ENCODE measurements around the gene BTBD1. TPM values are rescaled to one million over a fixed set of nuclear protein-coding genes. Genes with fewer than 3 reads are reported as not detected.

Gene BTBD1
- total RNA-seq, 1 experiment from 2014 or later, result 36.1 TPM

DNA sequence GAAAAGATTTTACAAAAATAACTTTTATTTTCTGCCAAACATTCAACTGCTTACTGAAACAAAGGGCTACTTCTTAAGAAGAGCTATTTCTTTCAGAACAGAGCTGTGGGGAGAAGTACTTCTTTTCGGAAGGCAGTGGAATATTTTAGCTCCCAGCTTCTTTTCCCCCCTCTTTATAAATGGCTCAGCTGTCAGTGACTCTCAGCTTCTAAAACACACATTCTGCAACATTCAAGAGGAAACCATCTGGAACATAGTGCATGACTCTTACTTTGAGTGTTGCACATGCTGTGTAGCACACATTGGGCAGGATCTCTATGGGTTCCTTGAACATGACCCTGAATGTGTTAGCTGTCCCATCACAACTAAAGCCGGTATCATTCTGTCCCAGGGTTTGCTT, 48.6 kb downstream of the BTBD1 start:
- Histone ChIP-seq H3K4me3 (ENCODE audit: low read depth, low read length) (no peak overlapping the region), H3K27me3 (replicated peaks; ENCODE audit: control insufficient read depth, insufficient read depth, low read length) (no peaks in the 10 kb centered on the region), H3K4me1 (no peaks in the 10 kb centered on the region), H3K9me3 (no peaks in the 10 kb centered on the region), H3K36me3 (ENCODE audit: control insufficient read depth, insufficient read depth, low read length) (no peaks in the 10 kb centered on the region)
- intact Hi-C loops (cut with micrococcal nuclease; ENCODE audit: unreplicated experiment), result no loop called here
- H3K9me3 Mint-ChIP-seq (ENCODE audit: unreplicated experiment), result no peaks in the 10 kb centered on the region
- H3K27ac Mint-ChIP-seq (ENCODE audit: unreplicated experiment), result no peak overlapping the region
- TF ChIP-seq, protein P1, sequence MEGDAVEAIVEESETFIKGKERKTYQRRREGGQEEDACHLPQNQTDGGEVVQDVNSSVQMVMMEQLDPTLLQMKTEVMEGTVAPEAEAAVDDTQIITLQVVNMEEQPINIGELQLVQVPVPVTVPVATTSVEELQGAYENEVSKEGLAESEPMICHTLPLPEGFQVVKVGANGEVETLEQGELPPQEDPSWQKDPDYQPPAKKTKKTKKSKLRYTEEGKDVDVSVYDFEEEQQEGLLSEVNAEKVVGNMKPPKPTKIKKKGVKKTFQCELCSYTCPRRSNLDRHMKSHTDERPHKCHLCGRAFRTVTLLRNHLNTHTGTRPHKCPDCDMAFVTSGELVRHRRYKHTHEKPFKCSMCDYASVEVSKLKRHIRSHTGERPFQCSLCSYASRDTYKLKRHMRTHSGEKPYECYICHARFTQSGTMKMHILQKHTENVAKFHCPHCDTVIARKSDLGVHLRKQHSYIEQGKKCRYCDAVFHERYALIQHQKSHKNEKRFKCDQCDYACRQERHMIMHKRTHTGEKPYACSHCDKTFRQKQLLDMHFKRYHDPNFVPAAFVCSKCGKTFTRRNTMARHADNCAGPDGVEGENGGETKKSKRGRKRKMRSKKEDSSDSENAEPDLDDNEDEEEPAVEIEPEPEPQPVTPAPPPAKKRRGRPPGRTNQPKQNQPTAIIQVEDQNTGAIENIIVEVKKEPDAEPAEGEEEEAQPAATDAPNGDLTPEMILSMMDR (IDR thresholded peaks at IDR 0.05; ENCODE audit: insufficient read depth in 1 of 2, low read depth in 1 of 2, low read length in 1 of 2, severe bottlenecking in 1 of 2, unreplicated experiment in 1 of 2), result no peak
- BruUV-seq (replicated peaks), result no TSS peak
- H3K27me3 Mint-ChIP-seq (ENCODE audit: insufficient read depth, unreplicated experiment), result no peaks in the 10 kb centered on the region
- H3K36me3 Mint-ChIP-seq (ENCODE audit: insufficient read depth, unreplicated experiment), result peaks cover 36% of the 10 kb centered on the region
- H3K4me1 Mint-ChIP-seq (ENCODE audit: low read depth, unreplicated experiment), result peaks cover 6% of the 10 kb centered on the region
- CTCF ChIA-PET, result no interaction called here
- POLR2A ChIA-PET, result no interaction called here
- H3K4me3 Mint-ChIP-seq (ENCODE audit: unreplicated experiment), result no peak overlapping the region
- DNase-seq, result no peak

DNA sequence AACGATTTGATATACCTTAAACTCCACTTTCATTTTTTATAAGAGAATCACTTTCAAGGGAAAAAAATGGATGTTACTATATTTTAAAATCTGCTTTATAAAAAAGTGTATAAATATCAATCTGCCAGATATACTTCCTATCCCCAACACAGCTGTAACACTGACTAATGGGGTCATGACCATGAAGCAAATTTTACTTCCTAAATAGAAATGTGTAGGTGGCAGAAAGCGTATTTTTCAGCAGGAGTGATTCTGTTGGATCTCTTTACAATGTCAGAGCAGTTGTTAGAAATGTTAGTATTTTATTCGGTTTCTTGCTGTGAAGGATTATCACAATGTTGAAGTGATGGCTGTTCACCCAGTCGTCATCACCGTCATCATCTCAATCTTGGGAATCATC, 50.1 kb downstream of the BTBD1 start:
- no peak overlapping the region for H3K4me3 ChIP-seq (ENCODE audit: low read depth, low read length)
- H3K27me3 ChIP-seq (replicated peaks; ENCODE audit: control insufficient read depth, insufficient read depth, low read length), result no peaks in the 10 kb centered on the region
- Mint-ChIP-seq H3K4me3 (ENCODE audit: unreplicated experiment) (no peak overlapping the region), H3K27me3 (ENCODE audit: insufficient read depth, unreplicated experiment) (no peaks in the 10 kb centered on the region), H3K9me3 (ENCODE audit: unreplicated experiment) (no peaks in the 10 kb centered on the region), H3K4me1 (ENCODE audit: low read depth, unreplicated experiment) (peaks cover 19% of the 10 kb centered on the region), H3K36me3 (ENCODE audit: insufficient read depth, unreplicated experiment) (peaks cover 46% of the 10 kb centered on the region), H3K27ac (ENCODE audit: unreplicated experiment) (no peak overlapping the region)
- H3K4me1 ChIP-seq, result no peaks in the 10 kb centered on the region
- ChIA-PET CTCF (no interaction called here), POLR2A (no interaction called here)
- intact Hi-C loops (cut with micrococcal nuclease; ENCODE audit: unreplicated experiment), result no loop called here
- DNase-seq, result no peak
- H3K9me3 ChIP-seq, result no peaks in the 10 kb centered on the region
- no peaks in the 10 kb centered on the region for H3K36me3 ChIP-seq (ENCODE audit: control insufficient read depth, insufficient read depth, low read length)
- BruUV-seq (replicated peaks), result no TSS peak
- TF ChIP-seq, protein P1 (IDR thresholded peaks at IDR 0.05; ENCODE audit: insufficient read depth in 1 of 2, low read depth in 1 of 2, low read length in 1 of 2, severe bottlenecking in 1 of 2, unreplicated experiment in 1 of 2), result no peak

DNA sequence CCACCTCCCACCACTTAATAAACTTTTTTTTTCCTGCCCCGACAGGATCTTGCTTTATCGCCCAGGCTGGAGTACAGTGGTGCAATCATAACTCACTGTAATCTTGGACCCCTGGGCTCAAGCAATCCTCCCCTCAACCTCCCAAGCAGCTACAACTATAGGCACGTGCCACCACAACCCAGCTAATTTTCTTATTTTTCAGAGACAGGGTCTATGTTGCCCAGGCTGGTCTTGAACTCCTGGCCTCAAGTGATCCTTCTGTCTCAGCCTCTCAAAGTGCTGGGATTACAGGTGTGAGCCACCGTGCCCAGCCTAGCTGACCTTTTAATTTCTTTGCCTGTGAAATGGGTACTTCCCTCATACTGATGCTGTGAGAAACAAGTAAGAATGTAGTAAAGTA, 51.7 kb downstream of the BTBD1 start:
- intact Hi-C loops (cut with micrococcal nuclease; ENCODE audit: unreplicated experiment), result no loop called here

More for the DNA sequence above, 51.7 kb downstream of the BTBD1 start:
- Histone ChIP-seq H3K4me1 (peaks cover 3% of the 10 kb centered on the region), H3K27me3 (replicated peaks; ENCODE audit: control insufficient read depth, insufficient read depth, low read length) (no peaks in the 10 kb centered on the region), H3K9me3 (no peaks in the 10 kb centered on the region), H3K4me3 (ENCODE audit: low read depth, low read length) (no peak overlapping the region), H3K36me3 (ENCODE audit: control insufficient read depth, insufficient read depth, low read length) (no peaks in the 10 kb centered on the region)
- CTCF ChIA-PET, result no interaction called here
- BruUV-seq (replicated peaks), result no TSS peak
- TF ChIP-seq, protein P1 (IDR thresholded peaks at IDR 0.05; ENCODE audit: insufficient read depth in 1 of 2, low read depth in 1 of 2, low read length in 1 of 2, severe bottlenecking in 1 of 2, unreplicated experiment in 1 of 2), result no peak
- Mint-ChIP-seq H3K4me3 (ENCODE audit: unreplicated experiment) (no peak overlapping the region), H3K4me1 (ENCODE audit: low read depth, unreplicated experiment) (peaks cover 19% of the 10 kb centered on the region), H3K9me3 (ENCODE audit: unreplicated experiment) (no peaks in the 10 kb centered on the region), H3K27ac (ENCODE audit: unreplicated experiment) (no peak overlapping the region), H3K36me3 (ENCODE audit: insufficient read depth, unreplicated experiment) (peaks cover 44% of the 10 kb centered on the region), H3K27me3 (ENCODE audit: insufficient read depth, unreplicated experiment) (no peaks in the 10 kb centered on the region)
- POLR2A ChIA-PET, result no interaction called here
- DNase-seq, result no peak

Measured in Caco-2 (cell line).